Left ventricle myocardium inferior (tissue), 1 donor: ENCODE measurements around the gene PHKB. TPM values are rescaled to one million over a fixed set of nuclear protein-coding genes. Genes with fewer than 3 reads are reported as not detected.

ENCODE experiments used
- DNase-seq: peaks from one replicate; pipeline ENCODE4 v3.0.0-alpha.2; 2020
- H3K27ac ChIP-seq: fragments of 200-600 bp; replicated peaks from 2 replicates; pipeline ENCODE4 v1.8.0; 2021
- H3K27me3 ChIP-seq: fragments of 200-600 bp; 2 replicates; pipeline ENCODE4 v1.8.0; 2021; ENCODE audit warnings: low read depth
- H3K36me3 ChIP-seq: fragments of 200-600 bp; 2 replicates; pipeline ENCODE4 v1.8.0; 2021
- H3K4me1 ChIP-seq: fragments of 200-600 bp; 2 replicates; pipeline ENCODE4 v1.8.0; 2021
- H3K4me3 ChIP-seq: fragments of 200-600 bp; 2 replicates; pipeline ENCODE4 v1.8.0; 2021; ENCODE audit warnings: mild to moderate bottlenecking, moderate library complexity
- H3K9me3 ChIP-seq: fragments of 200-600 bp; replicated peaks from 2 replicates; pipeline ENCODE4 v1.8.0; 2021
- CTCF ChIP-seq: fragments of 200-600 bp; IDR thresholded peaks from 2 replicates; pipeline ENCODE4 v1.8.0; 2021; ENCODE audit warnings: antibody characterized with exemption, mild to moderate bottlenecking, borderline replicate concordance
- intact Hi-C: fragments of 100-400 bp; cut with micrococcal nuclease; formaldehyde crosslinking; loops from one replicate; pipeline ENCODE4 v1.11.0; 2022
- total RNA-seq: library from RNA; stranded (reverse); fragmentation: NEBNext Ultra II Directional; extraction: Animal tissue kit (Norgen Biotek cat#: 25700); gene quantifications from one replicate; pipeline ENCODE4 v1.2.1, GENCODE V29; 2021
- donor health status: DM: no; HTN: yes; CAD: no; lungs with severe emphysema.

Gene PHKB
- total RNA-seq, 1 donor from 2014 or later, result 63.2 TPM

GRCh38 chr16:47492036-47492427, 30.9 kb downstream of the PHKB start:
- Histone ChIP-seq H3K36me3 (peaks cover 20% of the 10 kb centered on the region), H3K27me3 (no peaks in the 10 kb centered on the region), H3K9me3 (peaks cover 43% of the 10 kb centered on the region), H3K4me1 (peaks cover 55% of the 10 kb centered on the region), H3K27ac (peak overlapping the region; percentile 86), H3K4me3 (no peak overlapping the region)
- DNase-seq, result no peak
- intact Hi-C loops, result no loop called here
- TF ChIP-seq CTCF, result no peak

- no peak for TF ChIP-seq CTCF
- Histone ChIP-seq H3K4me3 (peak overlapping the region; percentile 50), H3K27ac (peak overlapping the region; percentile 86), H3K36me3 (peaks cover 26% of the 10 kb centered on the region), H3K9me3 (peaks cover 40% of the 10 kb centered on the region), H3K27me3 (no peaks in the 10 kb centered on the region), H3K4me1 (peaks cover 55% of the 10 kb centered on the region)
- DNase-seq, result peak; percentile 82
- intact Hi-C loops, result no loop called here
Measured at GRCh38 chr16:47492428-47493377, 31.6 kb downstream of the PHKB start.

GRCh38 chr16:47493381-47494337, 32.5 kb downstream of the PHKB start:
- intact Hi-C loops, result no loop called here
- H3K4me3 ChIP-seq, result peak overlapping the region; percentile 50

GRCh38 chr16:47499080-47499699, 38.1 kb downstream of the PHKB start:
- peaks cover 19% of the 10 kb centered on the region for H3K4me1 ChIP-seq
- TF ChIP-seq CTCF, result no peak
- no peak overlapping the region for H3K4me3 ChIP-seq
- H3K36me3 ChIP-seq, result peaks cover 62% of the 10 kb centered on the region
- H3K9me3 ChIP-seq, result no peaks in the 10 kb centered on the region
- H3K27ac ChIP-seq, result no peak overlapping the region
- intact Hi-C loops, result no loop called here
- no peak for DNase-seq
- no peaks in the 10 kb centered on the region for H3K27me3 ChIP-seq

More at GRCh38 chr16:47493381-47494337, 32.5 kb downstream of the PHKB start:
- Histone ChIP-seq H3K9me3 (peaks cover 31% of the 10 kb centered on the region), H3K27me3 (no peaks in the 10 kb centered on the region), H3K27ac (peak overlapping the region; percentile 86), H3K36me3 (peaks cover 31% of the 10 kb centered on the region), H3K4me1 (peaks cover 55% of the 10 kb centered on the region)
- no peak for TF ChIP-seq CTCF
- no peak for DNase-seq

GRCh38 chr16:47499700-47500264, 38.7 kb downstream of the PHKB start:
- no peak overlapping the region for H3K27ac ChIP-seq
- H3K27me3 ChIP-seq, result no peaks in the 10 kb centered on the region
- TF ChIP-seq CTCF, result no peak
- no peaks in the 10 kb centered on the region for H3K9me3 ChIP-seq
- intact Hi-C loops, result no loop called here
- peaks cover 68% of the 10 kb centered on the region for H3K36me3 ChIP-seq
- DNase-seq, result no peak
- no peak overlapping the region for H3K4me3 ChIP-seq
- peaks cover 13% of the 10 kb centered on the region for H3K4me1 ChIP-seq
